GM12891 (cell line): ENCODE measurements around the gene RNF138.
"Not testable (repeated sequence)": the region's sequence is repeated elsewhere in the genome, so short reads cannot be mapped to it uniquely, and the experiment has no call there.

Experiments
- DNase-seq: peaks from one replicate; pipeline ENCODE4 v3.0.0; 2011; ENCODE audit warnings: low spot score; ENCODE audit not compliant: insufficient read length
- FAIRE-seq: peaks from 2 replicates; lab custom pipeline; 2011; peaks lifted over from hg19 to GRCh38; lab: Jason Lieb, UNC
- PAX5 ChIP-seq: IDR thresholded peaks from 2 replicates; pipeline ENCODE4 v1.6.1; 2011; ENCODE audit warnings: low read length, moderate library complexity, mild to moderate bottlenecking; ENCODE audit not compliant: insufficient read depth, severe bottlenecking
- POLR2A ChIP-seq: IDR thresholded peaks from 2 replicates; pipeline ENCODE4 v1.6.1; 2011; ENCODE audit warnings: low read depth, low read length, control low read depth
- POLR2AphosphoS5 ChIP-seq: IDR thresholded peaks from 2 replicates; pipeline ENCODE4 v1.6.1; 2011; ENCODE audit warnings: low read depth, low read length, control low read depth
- POU2F2 ChIP-seq: IDR thresholded peaks from 2 replicates; pipeline ENCODE4 v1.6.1; 2011; ENCODE audit warnings: low read depth, mild to moderate bottlenecking, control low read depth, low read length, moderate library complexity
- SPI1 ChIP-seq: IDR thresholded peaks from 2 replicates; pipeline ENCODE4 v1.6.1; 2011; ENCODE audit warnings: low read depth, low read length, control low read depth
- TAF1 ChIP-seq: IDR thresholded peaks from 2 replicates; pipeline ENCODE4 v1.6.1; 2011; ENCODE audit warnings: low read depth, low read length, control low read depth

Gene RNF138

GRCh38 chr18:32160547-32160946 lies 68.9 kb downstream of the RNF138 start:
- no peak for FAIRE-seq
- TF ChIP-seq POLR2A, result no peak
- TF ChIP-seq POLR2AphosphoS5, result no peak
- TF ChIP-seq PAX5, result no peak
- TF ChIP-seq SPI1, result no peak
- no peak for TF ChIP-seq POU2F2
- no peak for TF ChIP-seq TAF1
- DNase-seq, result no peak

DNA sequence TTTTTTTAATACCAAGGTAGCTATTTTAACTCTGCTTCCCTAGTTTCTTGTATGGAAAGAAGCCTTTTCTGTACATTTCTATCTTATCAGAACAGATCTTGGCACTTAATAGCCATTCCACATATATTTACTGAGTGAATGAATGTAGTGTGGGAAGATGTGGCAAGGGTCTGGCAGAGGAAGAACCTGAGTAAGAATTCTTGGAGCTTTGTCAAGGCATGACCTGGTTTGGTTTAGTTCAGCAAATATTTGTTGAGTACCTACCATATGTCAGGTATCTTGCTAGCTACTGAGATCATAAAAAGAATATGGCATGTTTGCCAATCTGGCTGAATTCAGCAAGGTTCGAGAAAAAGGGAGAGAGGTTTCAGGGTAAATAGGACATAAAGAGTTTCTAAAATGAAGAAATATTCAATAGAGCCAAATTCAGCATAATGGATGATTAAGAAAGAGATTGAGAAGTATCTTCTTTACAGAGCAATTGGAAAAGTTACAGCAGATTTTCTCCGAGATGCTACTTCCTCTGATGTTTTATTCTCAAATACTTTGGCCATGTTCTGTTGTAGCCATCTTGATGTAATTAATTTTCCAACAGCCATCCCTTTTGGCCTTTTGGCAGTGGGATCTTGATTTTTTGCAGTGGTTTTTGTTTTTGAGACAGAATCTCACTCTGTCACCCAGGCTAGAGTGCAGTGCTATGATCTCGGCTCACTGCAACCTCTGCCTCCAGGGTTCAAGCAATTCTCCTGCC lies 76.5 kb downstream of the RNF138 start:
- DNase-seq, result no peak
- TF ChIP-seq POU2F2, result no peak
- TF ChIP-seq POLR2AphosphoS5, result no peak
- no peak for TF ChIP-seq TAF1
- no peak for TF ChIP-seq POLR2A
- no peak for TF ChIP-seq SPI1
- no peak for TF ChIP-seq PAX5
- FAIRE-seq, result no peak

- FAIRE-seq, result no peak
- TF ChIP-seq TAF1, result no peak
- TF ChIP-seq POLR2AphosphoS5, result no peak
- TF ChIP-seq PAX5, result no peak
- no peak for TF ChIP-seq SPI1
- TF ChIP-seq POU2F2, result no peak
- TF ChIP-seq POLR2A, result no peak
Observed at GRCh38 chr18:32173654-32174053, 82.0 kb downstream of the RNF138 start.

DNA sequence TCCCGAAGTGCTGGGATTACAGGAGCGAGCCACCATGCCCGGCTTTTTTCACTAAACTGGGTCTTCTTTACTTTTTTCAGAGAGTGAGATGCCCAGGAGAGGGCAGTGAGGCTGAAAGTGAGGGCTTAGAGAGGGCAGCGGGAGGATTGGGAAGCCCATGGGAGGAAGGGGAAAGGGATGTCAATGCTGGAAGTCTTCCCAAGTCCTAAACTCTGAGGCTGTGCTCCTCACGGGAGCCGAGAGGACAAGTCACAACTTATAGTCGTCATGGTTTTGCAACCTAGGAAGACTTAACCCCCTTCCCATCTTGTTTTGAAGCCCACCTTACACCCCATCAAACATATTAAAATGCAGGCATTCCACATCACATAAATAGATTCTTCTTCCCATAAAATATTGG lies 83.0 kb downstream of the RNF138 start:
- TF ChIP-seq PAX5 (no peak), POLR2A (no peak), SPI1 (no peak), POLR2AphosphoS5 (no peak), TAF1 (no peak), POU2F2 (no peak)
- FAIRE-seq (no peak), DNase-seq (no peak)

More at GRCh38 chr18:32173654-32174053, 82.0 kb downstream of the RNF138 start:
- DNase-seq, result no peak

GRCh38 chr18:32175265-32175664 lies 83.6 kb downstream of the RNF138 start:
- TF ChIP-seq POU2F2 (no peak), POLR2AphosphoS5 (no peak), PAX5 (no peak), TAF1 (no peak), SPI1 (no peak), POLR2A (no peak)
- DNase-seq (no peak), FAIRE-seq (no peak)

GRCh38 chr18:32176745-32177144 lies 85.1 kb downstream of the RNF138 start:
- DNase-seq, FAIRE-seq: not testable (repeated sequence)

DNA sequence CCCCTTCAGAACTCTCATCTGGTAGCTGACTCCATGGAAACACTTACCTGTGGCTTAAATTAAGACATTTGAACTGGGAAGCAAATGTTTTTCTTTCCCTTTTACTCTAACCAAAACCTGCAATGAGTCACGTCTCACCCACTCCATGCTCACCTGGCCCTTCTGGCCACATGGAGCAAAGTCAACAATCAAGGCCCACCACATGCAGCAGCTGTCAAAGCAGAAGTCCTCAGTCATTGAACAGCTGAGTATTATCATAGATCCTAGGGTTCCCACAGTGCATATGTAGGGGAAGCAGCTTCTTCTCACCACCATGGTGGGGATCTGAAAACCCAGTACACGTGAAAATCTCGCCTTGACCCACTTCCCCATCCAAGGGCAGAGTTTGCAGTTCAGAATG lies 85.9 kb downstream of the RNF138 start:
- DNase-seq (no peak), FAIRE-seq (no peak)

More for the DNA sequence above, 85.9 kb downstream of the RNF138 start:
- no peak for TF ChIP-seq POLR2AphosphoS5
